Iris pigment epithelial cell (primary cell): ENCODE results near the gene AKNA.

Source experiments
- DNase-seq: peaks from one replicate; pipeline ENCODE4 v3.0.0-alpha.2; 2011; ENCODE audit warnings: low read depth

The AKNA gene

DNA sequence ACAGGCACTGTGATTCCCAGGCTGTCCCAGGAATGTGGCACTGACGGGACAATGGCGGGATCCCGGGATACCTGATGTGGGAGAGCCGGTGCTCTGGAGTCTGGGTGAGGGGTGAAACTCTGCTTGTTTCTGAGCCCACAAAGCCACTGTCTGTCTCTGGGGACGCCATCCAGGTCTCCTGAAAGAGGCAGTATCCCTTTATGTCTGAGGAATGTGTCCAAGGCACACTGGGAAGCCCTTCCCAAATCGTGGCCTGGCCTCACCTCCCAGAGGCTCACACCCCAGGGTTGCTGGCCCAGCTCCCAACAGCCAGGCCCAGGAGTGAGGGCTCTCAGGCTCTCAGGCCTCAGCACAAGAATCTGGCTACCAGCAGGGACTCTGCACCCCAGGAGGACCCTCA, 31.0 kb downstream of the AKNA start:
- no peak for DNase-seq

DNA sequence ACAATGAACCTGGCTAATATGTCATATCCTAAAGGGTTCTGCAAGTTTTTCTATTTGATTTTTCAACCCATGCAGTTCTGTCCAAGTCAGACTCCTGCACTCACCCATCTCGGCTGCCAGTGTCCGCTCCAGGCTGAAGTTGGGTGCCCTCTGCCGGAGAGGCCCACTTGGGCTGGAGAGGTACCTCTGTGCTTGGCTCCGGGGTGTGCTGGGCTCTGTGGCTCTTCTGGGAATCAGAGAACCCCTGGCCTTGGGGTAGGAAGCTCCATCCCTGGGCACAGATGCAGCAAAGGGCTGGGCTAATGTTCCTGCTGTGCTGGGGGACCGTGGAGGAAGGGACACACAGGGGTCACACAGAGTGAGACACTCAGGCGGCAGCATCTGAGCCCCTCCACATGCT, 32.0 kb downstream of the AKNA start:
- no peak for DNase-seq

DNA sequence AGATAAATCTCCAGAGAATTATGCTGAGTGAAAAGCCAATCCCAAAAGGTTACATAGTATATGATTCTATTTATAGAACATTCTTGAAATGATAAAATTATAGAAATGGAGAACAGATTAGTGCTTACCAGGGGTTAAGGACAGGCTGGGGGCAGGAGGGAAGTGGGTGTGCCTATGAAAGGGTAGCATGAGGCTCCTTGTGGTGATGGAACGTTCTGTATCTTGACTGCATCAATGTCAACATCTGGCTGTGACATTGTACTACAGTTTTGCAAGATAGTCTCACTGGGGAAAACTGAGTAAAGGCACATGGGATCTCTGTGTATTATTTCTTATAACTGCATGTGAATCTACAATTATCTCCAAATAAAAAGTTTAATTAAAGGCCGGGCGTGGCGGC, 35.9 kb downstream of the AKNA start:
- DNase-seq: no peak

DNA sequence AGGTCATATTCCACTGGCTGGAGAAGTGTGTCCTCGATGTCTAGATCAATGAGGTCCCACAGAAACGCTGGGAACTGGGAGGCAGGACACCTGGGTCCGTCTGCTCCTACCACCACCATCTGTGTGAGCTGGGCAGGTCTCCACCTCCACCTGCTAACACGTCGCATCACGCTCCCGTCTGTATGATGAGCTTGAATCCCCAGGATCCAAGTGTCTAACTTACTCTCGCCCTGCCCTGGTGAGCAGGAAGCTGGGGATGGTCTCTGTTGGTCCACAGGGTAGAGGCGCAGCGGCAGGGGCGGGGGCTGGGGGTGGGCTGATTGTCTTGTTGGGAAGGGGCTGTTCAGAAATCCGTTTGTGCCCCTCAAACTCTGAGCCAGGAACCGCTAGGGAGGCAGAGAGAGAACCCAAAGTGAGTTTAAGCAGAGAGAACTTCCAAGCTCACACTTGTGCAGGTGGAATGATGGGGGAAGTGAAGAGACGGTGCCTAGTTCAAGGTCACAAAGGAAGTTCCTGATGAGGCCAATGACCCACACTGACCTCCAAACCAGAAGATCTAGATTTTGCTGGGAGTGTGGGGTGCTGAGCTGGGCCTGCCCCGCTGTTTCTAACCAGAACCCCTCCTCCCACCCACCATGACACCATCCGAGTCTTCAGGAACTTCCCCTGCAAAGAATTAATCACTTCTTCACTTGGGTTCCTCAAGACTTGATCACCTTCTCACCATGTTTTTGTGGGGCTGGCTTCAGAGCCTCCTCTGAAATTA, 37.0 kb downstream of the AKNA start:
- DNase-seq: no peak

DNA sequence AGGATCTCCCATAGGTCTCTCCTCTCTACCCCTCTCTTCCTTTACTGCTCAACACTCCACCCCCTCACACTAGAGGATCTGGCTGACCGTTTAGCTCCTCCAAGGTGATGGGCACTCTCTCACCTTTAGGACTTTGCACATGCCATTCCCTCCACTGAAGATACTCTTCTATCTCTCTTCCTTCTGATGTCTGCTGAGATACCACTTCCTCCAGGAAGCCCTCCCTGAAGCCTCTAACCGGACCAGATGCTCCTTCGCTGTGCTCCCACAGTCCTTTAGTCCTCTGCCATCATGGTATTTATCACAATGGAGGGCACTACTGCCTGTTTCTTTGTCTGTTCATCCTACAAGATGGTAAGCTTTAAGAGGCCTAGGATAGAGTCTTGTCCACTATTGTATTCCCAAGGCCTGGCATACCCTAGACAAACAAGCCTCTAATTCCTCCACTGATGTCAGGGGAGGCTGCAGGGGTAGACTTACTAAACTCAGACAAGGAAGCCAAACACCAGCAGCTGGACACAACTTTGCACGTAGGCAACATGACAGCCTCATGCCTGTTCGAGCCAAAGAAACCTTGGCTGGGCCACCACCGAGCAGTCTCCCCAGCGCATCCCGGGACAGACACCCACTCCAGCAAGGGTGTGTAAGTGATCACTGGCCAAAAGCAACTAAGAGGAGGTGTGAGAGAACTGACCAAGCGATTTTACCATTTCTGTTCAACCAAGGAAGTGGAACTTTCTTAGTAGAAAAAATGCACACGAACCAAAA, 37.9 kb downstream of the AKNA start:
- no peak for DNase-seq

DNA sequence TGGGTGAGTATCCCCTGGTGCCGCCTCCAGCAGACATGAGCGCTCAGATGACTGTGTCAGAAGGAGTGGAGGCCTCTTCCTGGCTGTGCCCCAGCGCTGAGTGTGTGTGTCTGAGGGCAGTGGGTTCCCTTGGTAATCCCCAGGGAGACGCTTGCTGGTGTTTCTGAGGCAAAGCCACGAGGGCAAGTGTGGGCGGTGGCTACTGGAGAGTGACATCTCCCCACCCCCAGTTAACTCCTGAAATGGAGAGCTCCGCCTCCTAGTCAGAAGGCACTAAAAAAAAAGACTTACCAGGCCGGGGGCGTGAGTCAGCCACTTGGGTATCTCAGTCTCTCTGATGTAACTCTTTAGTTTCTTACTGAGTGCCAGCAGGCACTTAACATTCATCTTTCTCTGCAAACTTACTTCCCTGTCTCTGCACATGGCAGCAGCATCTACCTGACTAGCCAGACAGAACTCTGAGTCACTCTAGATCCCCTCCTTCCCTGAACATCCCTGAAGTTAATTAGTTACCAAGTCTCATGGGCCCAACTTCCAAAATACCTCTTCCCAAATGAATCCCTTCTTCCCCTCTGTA, 38.8 kb downstream of the AKNA start:
- peak; percentile 99 for DNase-seq

DNA sequence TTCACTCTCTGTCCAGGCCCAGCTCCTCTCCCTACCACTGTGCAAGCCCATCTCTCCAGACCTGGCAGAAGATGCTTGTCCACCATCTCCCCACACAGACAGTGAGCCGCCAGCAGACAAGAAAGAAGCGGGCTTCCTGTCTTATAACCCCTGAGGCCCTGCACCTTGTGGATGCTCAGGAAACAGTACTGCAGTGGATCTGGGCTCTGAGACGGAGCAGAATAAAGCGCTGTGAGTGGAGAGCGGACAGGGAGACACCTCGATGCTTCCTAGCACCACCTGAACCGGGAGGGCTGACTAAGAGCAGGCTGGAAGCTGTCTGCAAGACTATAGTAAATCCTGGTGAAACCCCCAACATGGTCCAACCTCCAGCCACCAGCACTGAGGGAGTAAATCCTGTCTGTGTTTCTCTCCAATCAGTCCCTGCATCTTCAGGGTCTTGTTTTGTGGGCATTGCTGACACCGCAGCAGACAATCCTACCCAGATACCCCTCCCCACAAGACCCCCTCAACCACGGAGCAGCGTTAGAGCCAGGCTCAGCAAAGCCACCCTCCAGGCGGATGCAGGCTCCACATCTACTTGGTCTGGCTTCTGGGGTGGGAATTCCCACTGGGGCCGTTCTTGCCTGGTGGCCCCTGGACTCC, 39.4 kb downstream of the AKNA start:
- no peak for DNase-seq

DNA sequence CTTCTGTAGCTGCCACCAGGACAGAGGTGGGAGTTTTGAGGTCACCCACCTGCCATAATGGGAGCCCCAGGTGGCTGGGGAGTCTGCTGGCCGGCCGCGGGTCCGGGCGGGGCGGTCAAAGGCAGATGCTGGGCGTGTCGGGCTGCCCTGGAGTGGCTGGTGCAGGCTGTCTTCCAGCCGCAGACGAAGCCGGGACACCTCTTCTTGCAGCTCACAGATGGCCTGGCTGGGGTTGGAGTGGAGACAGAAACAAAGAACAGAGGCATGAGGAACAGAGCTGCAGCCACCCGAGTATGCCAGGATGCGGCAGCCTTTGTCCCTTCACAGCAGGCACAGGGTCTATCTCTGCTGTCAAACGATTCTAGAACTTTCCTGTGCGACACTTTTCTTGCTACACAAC, 40.1 kb downstream of the AKNA start:
- DNase-seq: no peak

DNA sequence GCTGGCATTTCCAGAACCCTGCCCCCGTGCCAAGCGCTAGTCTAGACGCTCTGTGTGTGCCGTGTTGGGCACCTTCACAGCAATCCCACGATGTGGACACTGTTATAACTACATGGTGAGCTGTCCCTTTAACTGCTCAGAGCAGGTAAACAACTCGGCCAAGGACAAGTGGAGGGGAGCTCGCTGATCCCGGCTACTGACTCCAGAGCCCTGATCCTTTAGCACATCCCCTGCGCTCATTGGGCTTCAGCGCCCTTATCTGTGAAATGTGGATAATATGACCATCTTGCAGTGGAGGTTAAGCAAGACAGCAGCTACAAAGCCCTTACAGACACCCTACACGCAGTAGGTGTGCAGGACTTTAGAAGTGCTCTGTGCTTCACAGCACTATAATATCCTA, 41.6 kb downstream of the AKNA start:
- DNase-seq: no peak

DNA sequence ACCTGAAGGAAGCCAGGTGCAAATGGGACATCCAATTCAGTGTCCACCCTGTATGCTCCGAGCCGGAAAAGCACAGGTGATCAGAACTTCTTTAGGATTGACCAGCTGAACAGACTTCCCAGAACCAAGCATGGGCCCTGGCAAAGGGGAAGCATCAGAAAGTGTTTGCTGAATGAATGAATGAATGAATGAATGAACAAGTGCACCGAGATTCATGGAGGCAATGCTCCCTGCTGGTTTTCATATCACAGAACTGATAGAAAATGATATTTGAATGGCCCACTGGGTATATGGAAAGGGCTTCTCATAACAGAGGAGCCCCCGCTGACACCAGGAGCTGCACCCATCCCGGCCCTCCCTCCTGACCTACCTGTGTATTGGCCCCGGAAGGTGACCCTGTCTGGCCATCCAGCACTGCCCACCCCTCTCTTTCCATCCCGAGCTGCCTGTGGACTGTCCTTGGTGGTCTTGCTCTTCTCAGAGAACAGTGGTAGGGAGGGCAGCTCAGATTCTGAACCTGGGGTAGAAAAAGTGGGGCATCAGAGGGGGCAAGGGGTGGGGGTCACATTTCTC, 42.2 kb downstream of the AKNA start:
- DNase-seq: no peak

DNA sequence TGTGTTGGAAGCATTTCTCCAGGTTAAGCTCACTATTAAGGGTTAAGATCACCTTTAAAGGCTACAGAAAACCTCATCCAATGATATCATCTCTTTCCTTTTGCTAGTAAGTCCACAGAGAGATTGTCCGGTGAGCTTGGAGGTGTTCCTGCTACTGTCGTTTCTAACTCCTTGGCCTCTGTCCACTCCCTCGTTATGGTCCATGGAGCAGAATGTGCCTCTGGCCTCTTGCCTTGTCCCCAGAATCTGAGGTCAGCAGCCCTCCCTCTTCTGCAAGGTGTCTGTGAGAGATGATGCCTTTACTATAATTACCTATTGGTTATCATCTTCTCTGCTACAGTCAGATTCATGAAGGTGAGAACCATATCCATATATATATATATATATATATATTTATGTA, 43.1 kb downstream of the AKNA start:
- DNase-seq: no peak

DNA sequence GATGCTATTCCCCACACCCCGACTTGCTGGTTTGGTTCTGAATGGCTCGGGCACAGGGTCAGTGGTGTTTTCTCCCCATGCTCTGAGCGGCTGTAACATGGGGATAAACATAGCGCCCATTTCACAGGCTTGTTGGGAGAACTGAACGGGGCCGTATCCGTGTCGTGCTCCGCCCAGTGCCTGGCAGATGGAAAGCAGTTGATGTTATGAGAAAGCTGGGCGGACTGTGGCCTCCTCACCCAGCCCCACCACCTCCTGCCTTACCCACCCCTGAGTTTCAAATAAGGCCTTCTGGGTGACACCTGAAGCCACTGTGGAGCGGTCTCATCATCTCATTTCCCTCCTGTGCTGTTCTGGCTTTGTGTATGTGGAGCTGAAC, 43.6 kb downstream of the AKNA start:
- no peak for DNase-seq

DNA sequence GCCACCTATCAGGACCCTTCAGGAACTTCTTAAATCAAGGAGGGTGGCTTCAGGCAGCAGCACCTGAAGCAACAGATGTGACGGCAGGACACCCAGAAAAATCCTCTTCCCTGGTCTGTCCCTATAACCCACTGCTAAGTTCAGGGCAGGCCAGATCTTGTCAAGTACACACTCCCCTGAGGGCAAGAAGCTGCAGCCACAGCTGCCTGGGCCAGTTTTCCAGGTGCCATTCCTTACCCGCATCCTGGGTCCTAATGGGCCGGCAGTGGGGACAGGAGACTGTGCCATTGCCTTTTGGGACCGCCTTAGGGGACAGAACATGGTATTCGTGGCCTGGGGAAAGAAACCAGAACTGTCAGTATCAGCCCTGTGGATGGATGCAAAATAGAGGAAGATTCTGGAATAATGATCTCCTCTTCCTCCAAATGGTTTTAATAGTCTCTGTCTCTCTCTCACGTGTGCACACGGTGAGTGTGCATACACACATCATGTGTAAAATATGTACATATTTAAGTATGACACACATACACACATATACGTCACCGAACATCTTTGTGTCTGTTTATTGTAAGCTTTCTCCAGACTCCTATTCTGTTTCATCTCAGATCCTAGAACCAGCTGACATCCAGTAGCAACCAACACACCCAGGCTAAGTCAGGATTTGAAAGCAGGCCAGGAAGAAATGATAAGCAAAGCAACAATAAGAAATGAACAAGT, 44.2 kb downstream of the AKNA start:
- no peak for DNase-seq

DNA sequence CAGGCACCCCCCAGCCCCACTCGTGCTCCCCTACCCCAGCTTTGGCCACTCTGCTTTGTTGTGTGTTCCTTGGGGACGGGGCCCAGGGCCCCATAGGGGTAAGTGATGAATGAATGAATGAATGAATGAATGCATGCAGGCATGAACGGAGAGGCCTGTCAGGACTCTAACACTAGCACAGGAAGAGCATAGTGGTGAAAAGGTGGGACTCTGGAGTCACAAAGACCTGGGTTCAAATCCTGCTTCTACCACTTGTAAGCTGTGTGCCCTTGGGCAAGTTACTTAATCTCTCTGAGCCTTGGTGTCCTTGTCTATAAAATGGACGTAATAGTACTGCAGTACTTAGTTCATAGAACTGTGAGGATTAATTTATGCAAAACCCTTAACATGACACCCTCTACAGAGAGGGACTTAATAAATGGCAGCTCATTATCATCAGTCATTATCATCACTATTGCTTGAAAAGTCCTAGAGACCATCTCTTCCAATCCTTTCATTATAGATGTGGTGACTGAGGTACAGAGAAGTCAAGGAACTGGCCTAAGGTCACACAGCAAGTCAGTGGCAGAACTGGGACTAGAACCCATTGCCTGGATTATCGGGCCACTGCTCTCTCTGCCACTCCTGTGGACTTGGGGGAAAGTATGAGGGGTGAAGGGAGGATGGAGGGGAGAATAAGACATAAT, 44.9 kb downstream of the AKNA start:
- no peak for DNase-seq

DNA sequence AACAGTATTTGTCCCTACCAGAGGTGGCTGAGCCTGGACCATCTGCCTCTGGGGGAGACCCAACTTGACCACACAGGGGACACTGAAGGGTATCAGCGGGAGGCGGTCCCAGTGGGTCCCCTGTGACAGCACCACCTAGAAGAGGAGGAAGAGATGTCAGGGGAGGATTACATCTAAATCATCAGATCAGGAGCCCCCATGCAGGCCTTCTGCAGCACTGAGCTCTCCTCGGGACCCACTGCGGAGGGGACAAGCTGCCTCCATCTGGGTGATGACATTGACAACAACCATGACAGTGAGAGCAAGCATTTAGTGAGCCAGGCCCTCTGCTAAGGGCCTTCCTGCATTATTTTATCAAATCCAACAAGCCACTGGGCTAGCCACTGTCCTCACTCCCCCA, 45.8 kb downstream of the AKNA start:
- no peak for DNase-seq

DNA sequence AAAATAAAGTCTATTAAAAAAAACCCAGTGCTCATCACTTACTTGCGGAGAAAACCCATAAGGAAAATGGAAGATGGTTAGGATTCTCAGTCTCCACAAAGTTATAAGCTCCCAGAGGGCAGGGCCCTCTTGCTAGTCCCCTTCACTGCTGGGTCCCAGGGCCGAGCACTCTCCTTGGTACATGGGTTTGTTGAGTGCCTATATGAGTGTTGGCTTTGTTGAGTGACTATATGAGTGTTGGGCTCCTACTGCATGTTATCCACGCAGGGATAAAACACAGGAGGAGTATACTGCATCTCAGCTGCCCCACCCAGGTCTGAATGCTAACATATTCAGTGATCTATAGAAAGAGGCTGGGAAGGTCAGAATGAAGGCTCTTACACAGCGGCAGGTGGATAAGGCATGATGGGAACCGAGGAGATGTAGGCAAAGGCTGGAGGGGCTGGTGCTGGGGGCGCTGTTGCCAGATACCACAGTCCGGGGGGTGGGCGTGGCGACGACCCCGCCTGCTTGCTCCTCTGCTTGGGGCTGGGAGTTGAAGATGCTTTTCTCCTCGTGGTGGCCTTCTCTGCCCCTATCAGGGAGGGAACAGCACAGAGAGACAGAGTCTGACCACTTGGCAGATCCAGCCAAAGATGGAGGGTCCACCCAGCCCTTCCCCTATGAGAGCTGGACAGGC, 46.5 kb downstream of the AKNA start:
- DNase-seq: no peak

DNA sequence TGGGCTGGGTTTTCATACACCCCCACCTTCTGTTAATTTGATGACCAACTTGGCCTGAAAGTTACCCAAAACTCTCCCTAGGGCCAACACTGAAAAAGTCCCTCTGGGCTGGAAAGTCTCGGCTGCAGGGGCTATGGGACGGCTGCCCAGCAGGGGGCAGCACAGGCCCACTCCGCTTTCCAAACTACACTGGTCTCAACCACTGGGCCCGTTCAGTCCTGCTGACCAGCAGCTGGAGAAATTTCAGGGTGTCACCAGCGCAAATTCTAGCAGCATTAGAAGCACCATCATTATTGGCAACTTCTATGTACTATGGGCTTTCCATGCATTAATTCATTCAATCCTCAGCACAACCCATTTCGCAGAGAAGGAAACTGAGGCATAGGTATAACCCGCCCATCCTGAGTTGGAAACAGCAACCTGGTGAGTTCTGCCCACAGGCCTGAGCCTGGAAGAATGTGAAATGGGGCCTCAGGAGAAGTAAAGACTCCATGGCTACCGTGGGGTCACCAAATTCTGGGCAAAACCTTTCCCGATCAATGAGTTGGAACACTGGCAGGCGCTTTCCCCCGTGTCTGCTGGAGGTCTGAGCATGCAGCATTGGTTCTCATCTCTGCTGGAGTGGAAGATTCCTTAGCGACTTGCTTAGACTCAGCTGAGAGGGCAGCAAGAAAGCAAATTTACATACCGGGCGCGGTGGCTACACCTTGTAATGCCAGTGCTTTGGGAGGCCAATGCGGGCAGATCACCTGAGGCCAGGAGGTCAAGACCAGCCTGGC, 48.5 kb downstream of the AKNA start:
- DNase-seq: peak; percentile 36

DNA sequence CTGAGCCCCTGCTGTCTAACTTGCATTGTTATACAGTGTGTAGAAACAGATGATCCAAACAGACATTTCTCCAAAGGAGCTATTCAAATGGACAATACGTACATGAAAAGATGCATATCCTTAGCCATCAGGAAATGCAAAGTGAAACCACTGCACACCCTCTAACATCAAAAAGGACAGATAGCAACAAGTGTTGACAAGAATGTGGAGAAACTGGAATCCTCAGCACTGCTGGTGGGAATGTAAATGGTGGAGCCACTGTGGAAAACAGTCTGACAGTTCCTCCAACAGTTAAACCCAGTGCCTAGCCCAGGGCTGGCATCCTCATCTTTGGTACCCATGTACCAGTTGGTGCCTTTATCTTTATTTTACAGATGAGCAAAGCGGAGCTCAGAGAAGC, 49.6 kb downstream of the AKNA start:
- no peak for DNase-seq

DNA sequence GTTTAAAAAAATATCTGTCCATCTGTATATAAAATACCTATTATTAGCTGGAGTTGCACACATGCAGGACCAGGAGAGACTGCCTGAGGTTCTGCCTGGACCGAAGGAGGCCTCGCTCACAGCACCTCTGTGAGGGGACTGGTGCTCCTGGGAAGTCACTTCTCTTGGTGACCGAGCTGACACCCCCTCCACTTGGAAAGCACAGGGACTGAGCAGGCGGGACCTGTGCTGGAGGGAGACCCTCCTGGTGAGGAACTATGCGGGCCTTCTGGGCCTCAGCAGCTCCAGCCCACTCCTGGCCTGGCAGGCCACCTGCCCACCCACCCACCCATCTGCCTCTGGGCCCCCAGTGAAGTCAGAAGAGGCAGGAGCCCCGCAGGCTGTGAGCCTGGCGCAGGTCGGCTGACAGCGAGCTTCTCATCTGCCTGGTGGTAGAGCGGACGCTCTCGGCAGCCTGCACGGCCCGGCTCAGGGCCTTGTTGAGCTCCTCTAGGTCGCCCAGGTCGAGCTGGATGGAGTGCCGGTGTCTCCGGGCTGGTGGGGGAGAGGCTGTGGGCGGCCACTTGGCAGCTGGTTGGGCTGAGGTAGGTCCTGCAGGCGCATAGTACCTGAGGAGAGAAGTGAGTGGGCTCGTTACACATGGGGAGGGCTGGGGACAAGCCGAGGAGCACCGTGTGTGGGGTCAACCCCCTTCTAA, 50.9 kb downstream of the AKNA start:
- DNase-seq: no peak
